Measurements from ENCODE around the gene RALGAPA2.

Gene RALGAPA2

GRCh38 chr20:20503777-20504530 lies 208.5 kb downstream of the RALGAPA2 start:
- no peak for DNase-seq (ENCODE audit: low read depth in 4 of 4, low spot score in 1 of 4)

GRCh38 chr20:20501128-20501527 lies 211.3 kb downstream of the RALGAPA2 start:
- no peak for DNase-seq (ENCODE audit: low read depth in 4 of 4, low spot score in 1 of 4)

GRCh38 chr20:20500312-20500711 lies 212.1 kb downstream of the RALGAPA2 start:
- no peak for DNase-seq (ENCODE audit: low read depth in 4 of 4, low spot score in 1 of 4)

DNA sequence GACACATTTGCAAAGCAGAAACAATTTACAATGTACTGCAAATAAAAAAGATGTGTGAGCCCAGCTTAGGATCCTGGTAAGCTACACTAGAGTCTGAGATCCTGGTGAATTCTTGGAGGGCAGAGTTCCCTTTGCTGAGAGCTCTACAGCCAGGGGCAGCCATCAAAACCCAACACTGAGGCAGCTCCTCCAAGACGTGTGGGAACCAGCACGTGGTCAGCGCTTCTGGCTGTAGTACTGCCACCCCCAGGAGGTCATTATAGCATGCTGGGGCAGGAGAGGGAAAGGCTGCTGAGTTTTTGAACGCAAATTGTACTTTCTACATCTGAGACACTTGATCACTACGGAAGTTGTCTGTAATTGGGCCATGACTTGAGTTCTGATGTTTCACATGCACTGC lies 213.0 kb downstream of the RALGAPA2 start:
- no peak for DNase-seq (ENCODE audit: low read depth in 4 of 4, low spot score in 1 of 4)

DNA sequence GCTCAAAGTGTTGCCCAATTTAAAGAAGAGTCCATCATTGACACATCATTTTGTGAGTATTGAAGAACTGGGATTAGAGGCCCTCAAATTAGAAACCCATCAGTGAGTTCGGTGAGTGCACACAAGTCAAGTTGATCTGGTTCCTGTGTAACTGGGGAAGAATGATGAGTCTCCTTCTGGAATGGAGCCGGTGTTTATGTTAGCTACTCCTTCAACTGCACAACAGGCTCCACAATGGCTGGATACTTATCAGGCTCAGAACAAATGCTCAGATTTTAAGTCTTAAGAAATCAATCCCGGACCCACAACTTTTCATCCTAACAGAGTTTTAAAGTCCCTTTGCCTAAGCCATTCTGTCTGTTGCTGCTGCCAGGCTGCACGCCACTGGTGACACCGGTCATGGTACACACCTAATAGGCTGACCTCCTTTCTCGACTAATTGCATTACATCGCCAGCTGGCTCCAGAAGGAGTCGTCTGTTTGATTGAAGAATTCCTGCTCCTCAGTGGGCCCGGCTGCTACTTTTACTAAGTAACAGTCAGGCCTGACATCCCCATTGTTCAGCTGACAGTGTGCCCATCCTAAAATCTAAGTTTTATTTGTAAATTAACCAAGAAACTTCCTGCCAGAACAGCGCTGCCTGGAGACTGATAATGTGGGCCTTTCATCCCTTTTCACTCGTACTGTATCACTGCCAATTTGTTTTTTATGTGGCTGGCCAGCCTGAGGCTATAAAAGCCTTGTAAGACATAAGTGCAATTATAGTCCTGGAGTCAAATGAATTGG lies 214.2 kb downstream of the RALGAPA2 start:
- DNase-seq (ENCODE audit: low read depth in 4 of 4, low spot score in 1 of 4) = no peak

GRCh38 chr20:20497242-20497978 lies 215.0 kb downstream of the RALGAPA2 start:
- no peak for DNase-seq (ENCODE audit: low read depth in 4 of 4, low spot score in 1 of 4)

DNA sequence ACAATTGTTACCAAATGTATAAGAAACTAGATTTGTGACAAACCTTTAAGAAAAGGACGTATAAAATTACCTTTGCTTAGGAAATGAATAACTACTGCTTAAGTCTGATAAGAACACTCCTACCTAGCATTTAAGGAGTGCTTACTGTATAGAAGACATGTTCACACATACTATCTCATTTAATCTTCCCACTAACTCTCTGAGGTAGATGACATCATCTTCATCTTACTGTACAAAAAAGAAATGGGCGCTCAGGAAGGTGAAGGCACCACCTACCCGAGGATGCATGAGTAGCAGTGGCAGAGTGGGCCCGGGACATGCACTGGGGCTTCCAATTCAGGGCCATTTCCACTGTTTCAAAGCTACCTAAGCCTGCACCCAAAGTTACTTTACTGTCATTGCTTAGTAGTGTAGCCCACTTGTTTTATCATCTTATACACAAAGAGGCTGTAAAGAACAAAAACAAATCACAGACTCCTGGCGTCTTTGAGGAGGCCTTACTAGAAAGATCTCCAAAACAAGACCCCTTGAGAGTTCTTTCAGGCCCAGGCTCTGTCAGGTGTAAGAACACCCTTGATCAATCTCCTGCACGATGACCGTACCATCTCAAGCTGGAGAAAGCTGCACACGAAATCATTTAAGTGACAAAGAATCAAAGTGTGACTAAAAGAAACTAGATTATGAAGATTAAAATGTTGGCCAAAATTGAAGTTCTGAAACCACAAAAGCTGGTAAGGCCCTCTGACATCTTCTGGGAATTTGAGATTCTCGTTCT lies 216.5 kb downstream of the RALGAPA2 start:
- DNase-seq (ENCODE audit: low read depth in 4 of 4, low spot score in 1 of 4) = no peak

DNA sequence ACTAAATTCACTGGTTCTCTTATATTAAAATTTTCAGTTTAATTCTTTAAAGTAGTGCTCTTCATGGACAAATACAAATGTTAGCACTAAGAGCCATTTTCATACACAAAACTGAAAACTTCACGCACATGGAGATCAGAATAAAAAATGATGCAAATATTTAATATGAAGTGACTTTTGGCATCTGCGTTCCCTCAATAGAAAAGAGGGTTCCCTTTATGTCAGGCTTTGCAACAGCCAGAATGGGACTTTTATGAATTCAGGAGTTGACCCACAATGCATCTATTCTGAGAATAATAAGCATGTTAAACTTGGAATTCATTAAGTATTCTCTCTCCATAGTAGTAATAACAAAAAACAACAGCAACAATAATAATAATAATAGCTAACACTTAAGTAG lies 218.7 kb downstream of the RALGAPA2 start:
- DNase-seq (ENCODE audit: low read depth in 4 of 4, low spot score in 1 of 4) = no peak

GRCh38 chr20:20492521-20493332 lies 219.7 kb downstream of the RALGAPA2 start:
- DNase-seq (ENCODE audit: low read depth in 4 of 4, low spot score in 1 of 4) = no peak

DNA sequence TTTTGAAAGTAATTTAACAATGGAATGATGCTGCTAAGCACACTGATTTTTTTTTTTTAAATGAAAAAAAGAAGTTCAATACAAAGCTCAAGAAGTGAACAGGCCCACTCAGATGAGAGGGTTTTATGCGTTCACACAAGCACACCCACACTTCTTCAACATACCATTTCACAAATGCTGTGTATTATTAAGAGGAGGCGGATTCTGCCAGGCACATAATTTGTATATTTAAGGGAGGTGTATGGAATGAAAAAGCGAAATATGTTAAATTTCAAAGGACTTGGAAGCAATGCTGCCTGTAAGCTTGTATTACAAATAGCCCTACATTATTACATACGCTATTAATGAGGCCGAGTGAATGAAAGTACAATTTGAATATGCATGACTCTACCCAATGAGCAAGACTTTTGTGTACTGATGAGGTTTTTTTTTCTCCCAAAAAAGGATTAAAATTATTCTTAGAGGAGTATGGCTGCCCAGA lies 220.6 kb downstream of the RALGAPA2 start:
- no peak for DNase-seq (ENCODE audit: low read depth in 4 of 4, low spot score in 1 of 4)

- DNase-seq (ENCODE audit: low read depth in 4 of 4, low spot score in 1 of 4) = no peak
These were observed 221.2 kb downstream of the RALGAPA2 start for GRCh38 chr20:20491110-20491783.

DNA sequence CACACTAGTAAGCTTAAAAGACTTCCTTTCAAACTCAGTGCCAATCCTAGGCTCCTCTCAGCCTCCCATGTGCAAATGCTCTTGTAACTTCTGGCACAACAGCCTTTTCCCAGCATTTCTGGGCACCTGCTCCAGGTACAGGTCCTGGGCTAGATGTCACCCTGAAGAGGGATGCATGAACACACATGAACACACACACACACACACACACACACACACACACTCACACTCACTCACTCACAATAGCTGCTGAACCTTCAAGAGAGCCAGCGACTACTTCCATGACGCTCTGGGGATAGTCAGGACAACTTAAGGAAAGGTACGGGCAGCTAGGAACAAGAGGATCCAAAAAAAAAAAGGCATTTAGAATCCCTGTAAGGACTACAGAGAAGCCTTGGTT lies 221.8 kb downstream of the RALGAPA2 start:
- DNase-seq (ENCODE audit: low read depth in 4 of 4, low spot score in 1 of 4) = no peak

- no peak for DNase-seq (ENCODE audit: low read depth in 4 of 4, low spot score in 1 of 4)
These were observed 222.6 kb downstream of the RALGAPA2 start for GRCh38 chr20:20489648-20490341.

GRCh38 chr20:20489054-20489453 lies 223.4 kb downstream of the RALGAPA2 start:
- no peak for DNase-seq (ENCODE audit: low read depth in 4 of 4, low spot score in 1 of 4)

- no peak for DNase-seq (ENCODE audit: low read depth in 4 of 4, low spot score in 1 of 4)
These were observed 224.1 kb downstream of the RALGAPA2 start for GRCh38 chr20:20488388-20488787.

DNA sequence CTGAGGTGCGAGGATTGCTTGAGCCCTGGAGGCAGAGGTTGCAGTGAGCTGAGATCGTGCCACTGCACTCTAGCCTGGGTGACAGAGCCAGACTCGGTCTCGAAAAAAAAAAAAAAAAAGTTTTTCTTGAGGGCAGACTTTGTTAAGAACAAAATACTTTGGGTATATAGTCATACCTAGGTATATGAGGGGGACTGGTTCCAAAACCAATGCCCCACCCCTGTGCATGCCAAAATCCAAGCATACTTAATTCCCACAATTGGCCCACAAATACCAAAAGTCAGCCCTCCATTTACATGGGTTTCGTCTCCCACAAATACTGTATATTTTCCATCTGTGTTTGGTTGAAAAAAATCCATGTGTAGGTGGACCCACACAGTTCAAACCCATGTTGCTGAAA lies 224.6 kb downstream of the RALGAPA2 start:
- no peak for DNase-seq (ENCODE audit: low read depth in 4 of 4, low spot score in 1 of 4)

DNA sequence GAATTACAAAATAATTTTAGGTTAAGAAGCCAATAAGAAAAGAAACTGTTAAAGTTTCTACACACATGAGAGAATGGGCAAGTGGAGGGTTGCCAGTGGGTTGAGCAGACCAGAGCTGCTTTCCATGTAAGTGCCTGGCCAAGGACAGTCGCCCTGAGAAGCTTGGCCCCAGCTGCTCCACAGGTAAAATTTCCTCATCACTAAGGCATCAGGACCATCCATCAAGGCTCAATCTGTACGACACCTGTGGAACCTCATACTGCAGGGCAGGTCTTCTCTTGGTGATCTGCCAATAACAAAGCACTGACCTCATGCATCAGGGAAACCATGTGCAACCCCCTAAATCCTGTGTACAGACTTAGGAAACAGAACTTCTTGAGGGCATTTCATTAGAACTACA lies 229.1 kb downstream of the RALGAPA2 start:
- no peak for DNase-seq (ENCODE audit: low read depth in 4 of 4, low spot score in 1 of 4)

DNA sequence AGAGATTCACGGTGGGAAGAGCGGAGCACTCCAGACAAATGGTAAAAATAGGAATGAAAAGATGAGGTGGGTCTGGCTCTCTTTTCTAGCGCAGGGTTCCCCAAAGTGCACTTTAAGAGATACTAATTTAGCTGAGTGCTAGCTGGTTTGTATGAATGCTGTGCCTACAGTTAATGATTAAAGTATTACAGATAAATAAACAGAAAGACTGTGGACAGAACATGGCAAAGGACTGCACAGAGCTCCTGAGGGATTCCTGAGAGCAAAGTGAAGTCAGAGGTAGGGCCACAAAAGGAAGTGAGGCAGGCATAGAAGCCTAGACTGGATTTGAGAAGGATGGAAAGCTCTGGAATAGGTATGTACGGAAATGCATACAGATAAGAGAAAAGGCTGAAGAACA lies 230.0 kb downstream of the RALGAPA2 start:
- no peak for DNase-seq (ENCODE audit: low read depth in 4 of 4, low spot score in 1 of 4)

DNA sequence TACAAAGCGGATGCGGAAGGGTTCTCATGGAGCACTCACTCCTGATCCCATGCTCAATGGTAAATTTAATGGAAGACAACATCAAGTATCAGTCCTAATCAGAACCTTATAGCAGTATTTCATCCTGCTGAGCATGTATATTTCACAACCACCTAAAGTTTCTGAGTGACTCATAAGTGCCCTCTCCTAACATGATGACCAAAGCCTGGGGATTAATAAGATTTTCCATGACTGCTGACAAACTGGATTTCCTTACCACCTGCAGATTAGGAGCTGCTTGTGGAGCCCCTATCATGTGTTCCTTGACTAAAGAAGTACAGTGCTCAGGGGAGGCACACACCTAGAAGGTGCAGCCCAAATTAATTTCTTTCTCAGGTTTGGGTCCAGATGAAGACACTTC lies 231.8 kb downstream of the RALGAPA2 start:
- DNase-seq (ENCODE audit: low read depth in 4 of 4, low spot score in 1 of 4) = no peak

Data from stimulated activated CD4-positive, alpha-beta T cell treated with anti-CD3 and anti-CD28 coated beads, Interleukin-1b, Interleukin-23, amount 100 ng/mL, for 24 hours (primary cell).